IMR-90 (cell line): ENCODE measurements around the gene RGMA.

Experiments
- CEBPB ChIP-seq: IDR thresholded peaks from 2 replicates; pipeline ENCODE4 v1.6.1; 2012; ENCODE audit warnings: low read depth, low read length, improper control_type of control experiment
- CTCF ChIP-seq: conservative IDR thresholded peaks from 2 replicates; pipeline ENCODE4 v1.5.1; 2012; ENCODE audit warnings: mild to moderate bottlenecking, low read depth, low read length, improper control_type of control experiment
- MAFK ChIP-seq: IDR thresholded peaks from 2 replicates; pipeline ENCODE4 v1.6.1; 2012; ENCODE audit warnings: low read depth, low read length, improper control_type of control experiment
- MAZ ChIP-seq: IDR thresholded peaks from 2 replicates; pipeline ENCODE4 v1.6.1; 2012; ENCODE audit warnings: low read depth, mild to moderate bottlenecking, low read length, improper control_type of control experiment, moderate library complexity, borderline replicate concordance
- MXI1 ChIP-seq: IDR thresholded peaks from 2 replicates; pipeline ENCODE4 v1.6.1; 2012; ENCODE audit warnings: low read depth, mild to moderate bottlenecking, low read length, moderate library complexity, borderline replicate concordance
- NFE2L2 ChIP-seq: fragments of 150-350 bp; IDR thresholded peaks from 2 replicates; pipeline ENCODE4 v1.6.1; 2016; ENCODE audit warnings: low read depth, mild to moderate bottlenecking, low read length
- POLR2A ChIP-seq: IDR thresholded peaks from 2 replicates; pipeline ENCODE4 v1.6.1; 2012; ENCODE audit warnings: mild to moderate bottlenecking, low read depth, low read length
- RAD21 ChIP-seq: IDR thresholded peaks from 2 replicates; pipeline ENCODE4 v1.6.1; 2012; ENCODE audit warnings: low read length, improper control_type of control experiment
- RFX5 ChIP-seq: IDR thresholded peaks from 2 replicates; pipeline ENCODE4 v1.8.0; 2012; ENCODE audit warnings: low read depth, mild to moderate bottlenecking, low read length, moderate library complexity
- TF ChIP-seq, protein P1 (sequence below): fragments of 150-350 bp; IDR thresholded peaks from 2 replicates; pipeline ENCODE4 v1.6.1; 2017; ENCODE audit warnings: mild to moderate bottlenecking, antibody characterized with exemption, low read length, low read depth

DNA sequence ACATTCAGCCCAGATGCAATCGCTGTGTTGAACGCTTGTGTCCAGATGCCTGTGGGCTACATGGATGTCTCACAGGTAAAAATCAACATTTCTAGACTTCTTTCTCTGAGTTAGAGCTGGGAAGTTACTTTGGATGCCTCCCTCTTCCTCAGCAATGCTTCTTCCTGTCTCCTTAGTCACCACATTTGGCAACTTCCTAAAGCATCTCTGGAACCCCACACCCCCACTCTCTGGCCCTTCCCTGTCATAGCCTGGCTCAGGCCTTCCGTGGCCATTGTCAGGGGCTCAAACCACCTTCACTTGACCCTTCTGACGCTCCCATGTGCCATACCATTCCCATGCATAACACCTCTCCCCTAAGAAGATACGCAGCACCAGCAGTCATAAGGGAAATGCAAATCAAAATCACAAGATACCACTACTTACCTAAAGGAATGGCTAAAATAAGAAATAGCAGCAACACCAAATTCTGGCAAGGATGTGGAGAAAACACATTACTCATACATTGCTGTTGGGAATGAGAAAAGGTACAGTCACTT is 21.6 kb upstream of the RGMA start:
- TF ChIP-seq CTCF (no peak), RAD21 (no peak), MXI1 (no peak), POLR2A (no peak), RFX5 (no peak), MAZ (no peak), CEBPB (no peak), MAFK (no peak), NFE2L2 (no peak)
- TF ChIP-seq, protein P1, sequence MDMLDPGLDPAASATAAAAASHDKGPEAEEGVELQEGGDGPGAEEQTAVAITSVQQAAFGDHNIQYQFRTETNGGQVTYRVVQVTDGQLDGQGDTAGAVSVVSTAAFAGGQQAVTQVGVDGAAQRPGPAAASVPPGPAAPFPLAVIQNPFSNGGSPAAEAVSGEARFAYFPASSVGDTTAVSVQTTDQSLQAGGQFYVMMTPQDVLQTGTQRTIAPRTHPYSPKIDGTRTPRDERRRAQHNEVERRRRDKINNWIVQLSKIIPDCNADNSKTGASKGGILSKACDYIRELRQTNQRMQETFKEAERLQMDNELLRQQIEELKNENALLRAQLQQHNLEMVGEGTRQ: no peak
